GM19328 (cell line): ENCODE measurements around the gene OSBPL2.
A peak's percentile ranks its signal among the peaks of the same experiment; 100 is the strongest.

Source experiments
- ATAC-seq: cut with Tn5 transposase; IDR thresholded peaks from one replicate; pipeline ENCODE4 v1.9.1; 2021; ENCODE audit warnings: mild to moderate bottlenecking, moderate library complexity; ENCODE audit not compliant: unreplicated experiment

The OSBPL2 gene

DNA sequence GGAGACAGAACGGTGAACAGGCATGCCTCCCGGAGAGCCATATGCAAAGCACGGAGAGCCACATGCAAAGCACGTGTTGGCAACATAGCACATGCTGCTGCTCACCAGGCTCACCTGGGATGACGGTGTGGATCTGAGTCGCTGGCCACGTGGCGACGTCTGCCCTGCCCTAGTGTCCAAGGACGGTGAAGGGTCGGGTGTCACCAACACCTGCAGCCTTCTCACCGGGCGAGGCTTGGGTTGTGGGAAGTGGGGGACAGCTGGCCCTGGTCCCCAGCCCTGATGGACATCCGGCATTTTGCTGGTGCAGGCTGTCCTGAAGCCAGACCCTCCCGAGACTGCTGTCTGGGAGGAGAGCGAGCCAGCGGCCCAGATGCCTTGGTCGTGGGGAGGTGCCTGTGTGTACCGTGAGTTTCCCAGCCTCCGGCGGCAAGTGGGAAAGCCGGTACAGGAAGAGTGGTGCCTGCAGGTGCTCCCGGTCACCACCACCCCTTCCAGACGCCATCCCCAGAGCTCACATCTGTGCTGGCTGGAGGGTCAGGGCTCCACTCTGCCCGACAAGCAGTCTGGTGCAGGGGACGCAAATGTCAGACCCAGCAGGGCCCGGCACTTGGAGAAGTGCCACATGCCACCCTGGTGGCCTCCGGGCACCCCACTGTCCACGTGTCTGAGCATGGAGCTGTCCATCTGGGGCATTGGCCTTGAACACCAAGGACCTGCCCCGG is 58.6 kb downstream of the OSBPL2 start:
- ATAC-seq, result no peak

DNA sequence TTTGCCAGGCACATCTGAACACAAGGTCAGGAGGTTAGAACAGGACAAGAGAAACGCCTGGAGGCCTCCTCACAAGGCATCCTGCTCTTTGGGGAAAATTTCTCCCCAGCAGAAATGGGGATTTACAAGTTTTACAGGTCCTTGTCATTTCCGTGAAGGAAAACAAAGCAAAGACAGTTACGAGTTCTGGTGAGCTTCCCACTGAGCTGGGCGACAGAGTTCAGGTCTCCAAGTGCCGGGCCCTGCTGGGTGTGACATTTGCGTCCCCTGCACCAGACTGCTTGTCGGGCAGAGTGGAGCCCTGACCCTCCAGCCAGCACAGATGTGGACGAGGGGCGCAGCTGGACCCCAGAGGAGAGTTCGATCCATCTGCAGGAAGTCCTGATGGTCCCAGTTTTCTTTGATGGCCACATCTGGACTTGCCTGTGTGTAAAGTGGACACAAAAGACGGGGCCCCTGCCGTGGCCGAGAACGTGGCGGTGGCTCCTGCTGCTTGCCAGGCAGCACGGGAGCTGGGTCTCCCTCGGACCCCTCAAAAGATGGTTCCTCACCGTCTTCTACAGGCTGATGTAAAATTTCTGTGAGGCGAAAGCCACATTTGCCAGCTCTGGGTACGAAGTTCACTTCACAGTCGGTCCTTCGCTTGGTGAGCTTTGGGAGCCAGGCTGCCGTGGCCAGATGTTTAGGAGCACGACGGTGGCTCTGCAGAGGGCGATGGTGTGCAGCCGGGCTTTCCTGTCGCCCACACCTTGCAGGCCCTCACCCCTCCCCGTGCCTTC is 59.3 kb downstream of the OSBPL2 start:
- ATAC-seq, result no peak

DNA sequence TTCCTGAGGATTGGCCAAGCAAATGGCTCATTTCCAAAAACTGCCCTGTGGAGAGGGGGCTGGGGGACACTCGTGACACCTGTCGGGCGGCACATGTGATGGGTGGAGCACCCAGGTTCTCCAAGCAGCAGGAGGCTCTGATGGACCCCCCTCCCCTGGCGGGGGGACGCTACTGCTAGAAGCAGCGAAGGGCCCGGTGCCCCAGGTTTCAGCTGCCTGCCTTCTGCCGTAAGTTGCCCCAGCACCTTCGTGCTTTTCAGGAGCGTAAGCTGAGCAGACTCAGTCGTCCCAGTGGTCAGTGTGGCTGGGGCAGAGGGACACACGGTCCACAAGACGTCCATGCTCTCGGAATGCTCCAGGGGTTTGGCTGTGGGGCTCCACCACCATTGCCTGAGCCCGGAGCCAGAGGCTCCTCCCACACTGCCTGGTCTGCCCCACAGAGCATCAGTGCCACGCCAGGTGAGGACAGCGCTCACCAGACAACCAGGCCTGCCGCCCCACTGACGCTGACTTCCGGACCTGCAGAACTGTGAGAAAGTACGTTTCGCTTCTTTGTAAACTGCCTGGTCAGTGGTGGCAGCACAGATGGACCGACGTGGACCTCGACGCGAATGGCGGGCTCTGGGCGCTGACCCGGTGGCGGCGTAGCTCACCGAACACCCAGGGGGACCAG is 60.4 kb downstream of the OSBPL2 start:
- no peak for ATAC-seq

DNA sequence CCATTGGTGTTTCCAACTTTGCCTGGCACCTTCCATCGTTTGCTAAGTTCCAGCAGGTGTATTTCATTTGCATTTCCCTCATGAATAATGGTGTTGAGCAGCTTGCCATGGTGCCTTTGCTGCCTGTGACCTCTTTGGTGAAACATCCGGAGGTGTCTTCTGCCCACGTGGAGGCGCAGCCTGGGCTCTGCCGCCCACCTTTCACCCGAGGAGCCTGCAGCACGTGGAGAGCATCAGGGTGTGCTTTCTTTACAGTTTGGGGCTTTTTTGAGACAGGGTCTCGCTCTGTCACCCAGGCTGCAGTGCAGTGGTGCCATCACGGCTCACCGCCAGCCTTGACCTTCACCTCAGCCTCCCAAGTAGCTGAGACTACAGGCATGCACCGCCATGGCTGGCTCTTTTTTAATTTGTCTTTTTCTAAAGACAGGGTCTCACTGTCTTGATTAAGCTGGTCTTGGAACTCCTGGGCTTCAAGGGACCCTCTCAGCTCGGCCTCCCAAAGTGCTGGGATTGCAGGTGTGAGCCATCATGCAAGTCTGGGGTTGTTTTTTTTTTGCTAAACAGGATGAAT is 61.4 kb downstream of the OSBPL2 start:
- no peak for ATAC-seq

DNA sequence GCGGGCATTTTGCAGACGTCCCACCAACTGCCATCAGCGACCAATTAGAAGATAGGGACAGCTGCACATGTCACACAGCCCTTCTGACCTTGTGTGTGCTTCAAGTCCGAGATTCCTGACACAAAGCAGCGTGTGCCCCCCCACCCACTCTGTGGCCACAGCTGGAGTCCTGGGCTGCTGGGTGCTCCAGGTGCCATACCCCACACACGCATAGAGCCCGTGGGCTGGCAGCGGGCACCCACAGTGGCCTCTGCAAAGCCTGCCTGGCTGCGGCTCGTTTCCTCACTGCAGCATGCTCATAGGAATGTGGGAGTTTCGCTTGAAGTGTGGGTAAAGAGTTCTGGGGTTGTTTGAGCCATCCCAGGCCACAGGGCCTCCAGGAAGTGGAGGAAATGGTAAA is 62.0 kb downstream of the OSBPL2 start:
- ATAC-seq, result no peak

DNA sequence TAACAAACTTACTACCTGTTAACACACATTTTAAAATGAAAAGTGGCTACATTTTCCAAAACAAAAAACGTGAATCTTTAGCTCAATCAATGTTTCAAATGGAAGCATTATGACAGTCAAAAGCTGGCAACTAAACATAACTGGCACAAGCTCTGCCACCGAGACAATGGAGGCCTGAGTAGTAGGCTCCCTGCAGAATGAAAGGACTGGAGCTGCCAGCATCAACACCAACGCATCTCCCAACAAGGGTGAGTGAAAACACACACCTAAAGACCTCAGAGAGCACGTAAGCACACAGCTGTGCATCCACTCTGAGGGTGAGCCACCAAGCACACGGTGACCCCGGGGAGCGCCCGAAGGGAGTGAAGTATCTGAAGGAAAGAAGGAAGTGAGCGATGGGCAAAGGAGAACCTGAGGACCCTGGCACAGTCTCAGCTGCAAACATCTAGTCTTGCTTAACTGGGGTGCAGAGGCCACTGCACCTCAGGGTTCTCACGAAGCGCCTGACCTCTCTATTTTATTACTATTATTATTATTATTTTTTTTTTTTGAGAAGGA is 62.9 kb downstream of the OSBPL2 start:
- no peak for ATAC-seq

DNA sequence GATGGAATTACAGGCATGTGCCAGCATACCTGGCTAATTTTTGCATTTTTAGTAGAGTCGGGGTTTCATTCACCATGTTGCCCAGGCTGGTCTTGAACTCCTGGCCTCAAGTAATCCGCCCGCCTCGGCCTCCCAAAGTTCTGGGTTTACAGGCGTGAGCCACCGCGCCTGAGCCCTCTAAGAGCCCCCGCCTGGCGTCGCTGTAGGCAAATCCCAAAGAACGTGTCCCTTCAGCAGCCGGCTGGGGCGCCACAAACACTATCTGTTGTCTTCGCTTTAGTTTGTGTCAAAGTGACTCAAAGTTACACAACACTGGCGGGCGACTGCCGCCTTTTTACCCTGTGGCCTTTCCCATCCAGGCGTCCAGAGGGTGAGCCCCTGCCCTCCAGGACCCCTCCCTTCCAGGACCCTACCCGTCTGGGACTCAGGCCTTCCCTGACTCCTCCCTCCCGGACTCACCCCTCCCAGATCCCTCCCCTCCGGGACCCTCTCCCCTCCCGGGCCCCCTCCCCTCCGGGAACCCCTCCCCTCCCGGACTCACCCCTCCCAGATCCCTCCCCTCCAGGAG is 63.5 kb downstream of the OSBPL2 start:
- peak; percentile 31 for ATAC-seq

DNA sequence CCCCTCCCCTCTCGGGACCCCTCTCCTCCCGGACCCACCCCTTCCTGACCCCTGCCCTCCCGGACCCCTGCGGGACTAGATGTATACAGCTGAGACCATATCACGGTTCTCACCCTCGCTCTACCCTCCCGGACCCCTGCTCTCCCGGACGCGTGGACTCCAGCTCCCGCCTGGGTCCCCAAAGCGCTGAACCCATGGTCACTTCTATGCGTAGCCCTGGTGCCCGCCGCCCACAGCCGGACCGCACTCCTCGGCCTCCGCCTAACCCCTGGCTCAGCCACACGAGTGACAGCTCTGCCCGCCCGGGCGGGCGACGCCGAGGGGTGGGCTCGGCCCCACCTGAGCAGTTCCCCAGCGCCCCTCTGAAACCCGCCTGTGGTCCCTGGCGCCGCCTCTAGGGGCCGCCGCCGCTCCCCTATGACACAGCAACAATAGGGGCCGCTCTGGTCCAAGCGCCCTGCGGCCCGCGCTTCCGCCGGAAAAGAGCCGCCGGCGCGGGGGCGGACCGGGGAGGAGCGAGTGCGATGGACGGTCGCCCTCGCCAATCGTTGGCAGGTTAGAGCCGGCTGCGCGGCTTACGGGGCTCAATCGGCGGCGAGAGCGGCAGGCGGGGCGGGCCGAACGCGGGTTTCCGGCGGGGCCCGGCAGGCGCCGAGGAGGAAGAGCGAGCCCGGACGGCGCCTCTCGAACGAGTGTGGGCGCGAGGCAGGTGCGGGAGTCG is 64.2 kb downstream of the OSBPL2 start, which contains the start of gene ADRM1:
Gene ADRM1 (plus strand): TSS at position 657 of the 721 bp plus-strand sequence. CDS start 572 bp downstream, outside the sequence.
- ATAC-seq, result peak; percentile 84

DNA sequence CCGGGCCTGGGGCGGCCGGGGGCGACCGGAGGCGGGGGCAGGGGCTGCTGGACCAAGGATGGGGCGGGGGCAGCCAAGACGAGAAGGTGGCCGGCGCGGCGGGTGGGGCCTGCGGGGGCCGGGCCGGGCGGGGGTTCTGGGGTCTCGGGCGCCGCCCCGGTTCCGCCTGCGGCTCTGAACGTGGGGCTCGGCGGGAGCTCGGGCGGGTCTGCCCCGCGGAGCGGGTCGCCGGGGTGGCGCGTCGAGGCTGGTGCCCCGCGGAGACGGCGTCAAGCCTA is 64.7 kb downstream of the OSBPL2 start:
- ATAC-seq, result no peak

DNA sequence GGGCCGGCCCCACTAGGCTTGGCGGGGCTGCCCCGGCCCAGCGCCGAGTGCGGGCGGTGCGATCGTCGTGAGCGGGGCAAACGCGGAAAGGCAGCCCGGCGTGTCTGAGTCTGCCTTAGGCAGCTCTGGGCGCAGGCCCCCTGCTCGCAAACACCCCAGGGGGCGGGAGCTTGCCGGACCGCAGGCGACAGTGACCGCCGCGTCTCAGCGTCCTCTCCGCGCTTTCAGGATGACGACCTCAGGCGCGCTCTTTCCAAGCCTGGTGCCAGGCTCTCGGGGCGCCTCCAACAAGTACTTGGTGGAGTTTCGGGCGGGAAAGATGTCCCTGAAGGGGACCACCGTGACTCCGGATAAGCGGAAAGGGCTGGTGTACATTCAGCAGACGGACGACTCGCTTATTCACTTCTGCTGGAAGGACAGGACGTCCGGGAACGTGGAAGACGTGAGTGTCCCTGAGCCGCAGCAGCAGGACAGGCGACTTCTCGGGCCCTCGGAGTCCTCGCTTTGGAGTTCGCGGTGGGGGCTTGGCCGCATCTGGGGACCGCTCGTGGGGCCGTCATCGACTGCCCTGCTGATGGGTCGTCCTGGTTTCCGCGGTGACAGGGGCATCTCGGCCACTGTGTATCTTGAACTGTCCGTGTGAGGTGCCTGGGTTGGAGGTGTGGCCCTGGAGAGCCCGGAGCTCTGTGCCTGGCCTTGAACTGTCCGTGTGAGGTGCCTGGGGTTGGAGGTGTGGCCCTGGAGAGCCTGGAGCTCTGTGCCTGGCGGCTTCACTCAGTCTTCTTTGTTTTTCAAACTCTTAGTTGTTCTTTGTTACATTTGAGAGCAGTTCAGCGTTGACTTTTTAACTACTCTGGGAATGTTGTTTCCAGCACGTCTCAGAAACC is 65.3 kb downstream of the OSBPL2 start:
- peak; percentile 10 for ATAC-seq

DNA sequence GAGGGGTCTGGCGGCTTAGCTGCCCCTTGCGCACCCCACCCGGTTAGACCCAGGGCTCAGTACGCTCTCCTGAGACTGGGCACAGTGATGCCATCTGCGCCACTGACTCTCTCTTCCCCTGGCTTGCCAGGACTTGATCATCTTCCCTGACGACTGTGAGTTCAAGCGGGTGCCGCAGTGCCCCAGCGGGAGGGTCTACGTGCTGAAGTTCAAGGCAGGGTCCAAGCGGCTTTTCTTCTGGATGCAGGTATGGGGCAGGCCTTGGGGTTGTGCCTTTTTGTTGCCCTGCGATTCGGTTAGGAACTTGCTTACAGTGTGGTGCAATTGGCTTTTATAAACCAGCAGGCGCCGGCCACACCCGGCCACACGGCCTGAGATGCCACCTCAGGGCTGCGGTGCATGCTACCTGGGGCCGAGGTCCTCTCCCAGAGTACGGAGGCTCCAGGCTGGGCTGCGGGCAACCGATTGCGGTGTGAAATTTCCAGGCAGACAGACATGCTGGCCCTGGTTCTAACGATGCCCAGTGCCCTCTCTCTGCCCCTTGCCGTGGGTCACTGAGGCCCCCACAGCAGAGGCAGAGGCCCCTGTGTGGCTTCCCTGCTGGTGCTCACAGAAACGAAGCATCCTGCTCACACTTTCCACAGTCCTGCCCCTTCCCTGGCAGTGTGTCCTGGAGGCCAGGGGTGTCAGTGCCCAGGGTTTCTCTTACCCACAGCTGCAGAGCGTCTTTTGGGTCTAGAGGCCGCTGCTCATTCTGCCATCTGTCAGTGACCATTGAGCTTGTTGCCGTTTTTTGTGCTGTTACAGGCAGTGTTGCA is 66.2 kb downstream of the OSBPL2 start:
- no peak for ATAC-seq

DNA sequence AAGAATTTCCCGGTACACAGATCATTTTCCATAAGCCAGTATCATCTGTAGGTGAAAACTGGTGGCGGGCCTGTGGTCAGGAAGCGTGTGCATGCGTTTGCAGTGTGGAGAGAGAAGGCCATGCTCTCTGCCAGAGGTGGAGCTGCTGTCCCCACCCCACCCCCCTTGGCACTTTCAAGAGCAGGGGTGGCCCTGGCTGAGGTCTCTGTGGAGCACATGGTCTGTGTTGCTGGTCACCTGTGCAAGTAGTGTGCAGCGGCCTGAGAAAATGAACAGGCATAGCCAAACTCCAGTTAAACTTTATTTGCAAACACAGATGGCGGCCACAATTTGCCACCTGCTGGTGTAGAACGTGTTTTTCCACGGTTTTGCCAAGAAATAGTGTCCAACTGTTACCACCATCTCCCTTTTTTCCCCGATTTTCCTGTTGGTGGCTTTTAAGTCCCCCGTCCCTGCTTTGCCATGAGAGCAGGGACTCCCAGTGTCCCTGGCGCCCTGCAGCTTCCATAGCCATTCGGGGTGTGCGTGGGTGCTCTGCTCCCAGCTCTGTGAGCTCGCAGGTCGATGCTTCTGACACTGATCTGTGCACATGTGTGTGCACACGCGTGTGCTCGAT is 66.9 kb downstream of the OSBPL2 start:
- ATAC-seq, result no peak

DNA sequence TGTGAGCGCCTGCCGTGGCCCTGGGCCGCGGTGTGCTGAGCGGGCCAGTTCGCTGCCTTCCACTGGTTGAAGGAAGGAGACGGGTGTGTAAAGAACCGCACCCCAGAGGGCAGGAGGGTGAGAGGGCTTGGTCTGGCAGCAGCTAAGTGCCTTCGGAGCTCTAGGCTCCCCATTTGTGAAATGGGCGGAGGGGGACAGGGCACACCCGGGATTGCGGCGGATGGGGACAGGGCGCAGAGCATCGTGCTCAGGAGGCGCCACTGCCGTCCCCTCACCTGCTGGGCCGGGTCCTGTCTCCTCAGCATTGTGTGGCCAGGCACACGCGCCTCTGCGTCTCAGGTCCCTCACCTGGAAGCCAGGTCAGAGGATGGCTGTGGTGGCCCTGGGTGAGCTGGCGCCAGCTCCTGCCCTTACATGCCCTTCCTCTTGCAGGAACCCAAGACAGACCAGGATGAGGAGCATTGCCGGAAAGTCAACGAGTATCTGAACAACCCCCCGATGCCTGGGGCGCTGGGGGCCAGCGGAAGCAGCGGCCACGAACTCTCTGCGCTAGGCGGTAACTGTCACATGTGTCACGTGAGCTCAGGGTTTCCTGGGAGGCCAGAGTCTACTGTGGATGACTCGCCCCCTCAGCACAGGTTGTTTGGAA is 67.6 kb downstream of the OSBPL2 start:
- ATAC-seq, result no peak

DNA sequence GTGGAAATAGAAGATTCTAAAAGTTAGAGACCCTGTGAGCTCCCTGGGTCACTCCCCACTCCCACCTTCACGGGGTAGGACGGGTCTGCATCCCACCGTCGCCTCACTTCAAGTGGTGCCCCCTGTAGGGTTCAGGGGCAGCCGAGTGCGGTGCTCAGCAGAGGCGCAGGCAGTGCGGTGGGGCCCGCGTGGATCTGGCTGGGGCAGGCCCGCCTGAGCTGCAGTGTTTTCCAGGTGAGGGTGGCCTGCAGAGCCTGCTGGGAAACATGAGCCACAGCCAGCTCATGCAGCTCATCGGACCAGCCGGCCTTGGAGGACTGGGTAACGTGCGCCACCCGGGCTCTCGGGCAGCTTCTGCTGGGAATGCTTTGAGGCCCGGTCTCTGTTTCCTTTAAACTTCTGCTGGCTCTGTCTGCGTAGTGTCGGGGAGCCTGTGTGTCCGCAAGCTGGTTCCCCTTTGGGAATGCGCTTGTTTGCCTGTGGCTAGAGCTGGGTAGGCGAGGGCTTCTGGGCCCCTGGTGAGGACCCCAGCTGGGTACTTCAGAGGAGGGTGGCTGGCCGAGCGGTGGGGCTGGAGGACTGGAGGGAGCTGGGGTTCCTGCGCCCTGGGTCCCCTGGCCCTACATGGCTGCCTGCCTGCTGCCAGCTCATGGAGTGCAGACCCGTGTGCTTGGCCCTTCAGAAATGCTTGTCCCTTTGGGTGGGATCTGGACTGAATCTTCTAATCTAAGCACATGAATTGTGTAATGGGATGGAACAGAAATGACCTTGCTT is 68.3 kb downstream of the OSBPL2 start:
- ATAC-seq, result no peak

DNA sequence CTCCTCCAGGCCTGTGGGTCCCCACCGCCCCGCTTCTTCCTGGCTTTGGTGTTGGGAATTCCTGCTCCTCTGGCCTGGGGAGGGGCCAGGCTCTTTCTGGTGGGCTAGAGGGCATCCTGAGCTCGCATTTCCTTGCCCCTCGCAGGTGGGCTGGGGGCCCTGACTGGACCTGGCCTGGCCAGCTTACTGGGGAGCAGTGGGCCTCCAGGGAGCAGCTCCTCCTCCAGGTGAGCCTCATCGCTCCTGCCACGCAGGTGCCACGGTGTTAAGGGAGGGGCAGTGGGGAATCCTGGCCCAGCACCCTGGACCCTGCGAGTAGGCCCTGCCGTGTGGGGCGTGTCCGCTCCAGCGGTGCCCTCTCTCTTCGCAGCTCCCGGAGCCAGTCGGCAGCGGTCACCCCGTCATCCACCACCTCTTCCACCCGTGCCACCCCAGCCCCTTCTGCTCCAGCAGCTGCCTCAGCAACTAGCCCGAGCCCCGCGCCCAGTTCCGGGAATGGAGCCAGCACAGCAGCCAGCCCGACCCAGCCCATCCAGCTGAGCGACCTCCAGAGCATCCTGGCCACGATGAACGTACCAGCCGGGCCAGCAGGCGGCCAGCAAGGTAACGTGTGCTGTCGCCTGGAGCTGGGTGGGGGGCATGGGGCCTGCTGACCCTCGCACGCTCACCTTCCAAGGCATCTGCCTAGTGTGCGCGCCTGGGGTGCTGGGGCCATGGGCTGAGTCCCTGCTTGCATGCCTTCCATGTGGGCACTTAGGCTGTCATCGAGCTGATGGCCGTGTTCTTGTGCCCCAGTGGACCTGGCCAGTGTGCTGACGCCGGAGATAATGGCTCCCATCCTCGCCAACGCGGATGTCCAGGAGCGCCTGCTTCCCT is 69.1 kb downstream of the OSBPL2 start:
- ATAC-seq, result no peak
